MCF 10A (cell line): ENCODE results near the gene ADAM30. TPM values are rescaled to one million over a fixed set of nuclear protein-coding genes. Genes with fewer than 3 reads are reported as not detected.

Experiments used
- BruUV-seq: library from RNA; stranded (reverse); fragments of 400-500 nt; replicated peaks from 2 replicates; lab custom pipeline; 2021; lab: Mats Ljungman, UMichigan
- CTCF ChIA-PET: fragments of 300-600 bp; sonication (Branson Sonifier 250); formaldehyde crosslinking; extraction: SDS; loops from one replicate; lab custom pipeline; 2021; ENCODE audit warnings: antibody characterized with exemption, inconsistent platforms; lab: Yijun Ruan, JAX
- POLR2A ChIA-PET: fragments of 300-600, 350-650 bp; sonication (Branson Sonifier 250); formaldehyde crosslinking; extraction: SDS; loops from one replicate; lab custom pipeline; 2020; ENCODE audit warnings: antibody characterized with exemption, inconsistent platforms; lab: Yijun Ruan, JAX
- DNase-seq: peaks from one replicate; pipeline ENCODE4 v3.0.0-alpha.2; 2018; ENCODE audit not compliant: unreplicated experiment
- H3K27ac Mint-ChIP-seq: one replicate; pipeline ENCODE4 v1.8.0; 2022; ENCODE audit warnings: mild to moderate bottlenecking, low read depth, mixed read lengths; ENCODE audit not compliant: unreplicated experiment
- H3K27me3 Mint-ChIP-seq: one replicate; pipeline ENCODE4 v1.8.0; 2022; ENCODE audit warnings: mixed read lengths; ENCODE audit not compliant: insufficient read depth, unreplicated experiment
- H3K36me3 Mint-ChIP-seq: one replicate; pipeline ENCODE4 v1.8.0; 2022; ENCODE audit warnings: mild to moderate bottlenecking, moderate library complexity, mixed read lengths; ENCODE audit not compliant: insufficient read depth, unreplicated experiment
- H3K4me1 Mint-ChIP-seq: one replicate; pipeline ENCODE4 v1.8.0; 2022; ENCODE audit warnings: mixed read lengths; ENCODE audit not compliant: insufficient read depth, unreplicated experiment
- H3K4me3 Mint-ChIP-seq: one replicate; pipeline ENCODE4 v1.8.0; 2022; ENCODE audit warnings: mild to moderate bottlenecking, moderate library complexity, mixed read lengths; ENCODE audit not compliant: unreplicated experiment
- H3K9me3 Mint-ChIP-seq: one replicate; pipeline ENCODE4 v1.8.0; 2022; ENCODE audit warnings: mixed read lengths; ENCODE audit not compliant: unreplicated experiment
- intact Hi-C: fragments of 100-400 bp; cut with micrococcal nuclease; formaldehyde crosslinking; loops from 2 replicates; pipeline ENCODE4 v1.14.1; 2022
- total RNA-seq: library from RNA; stranded (reverse); gene quantifications from 2 replicates; pipeline ENCODE4 v1.2.3, GENCODE V29; 2022
- TF ChIP-seq, protein P1 (sequence below): fragments of 200-600 bp; IDR thresholded peaks from one replicate; pipeline ENCODE4 v1.8.0; 2022; ENCODE audit warnings: antibody characterized with exemption, mild to moderate bottlenecking; ENCODE audit not compliant: unreplicated experiment

Gene ADAM30
- total RNA-seq, 1 experiment from 2014 or later = not detected

- no peak for DNase-seq
- TF ChIP-seq, protein P1, sequence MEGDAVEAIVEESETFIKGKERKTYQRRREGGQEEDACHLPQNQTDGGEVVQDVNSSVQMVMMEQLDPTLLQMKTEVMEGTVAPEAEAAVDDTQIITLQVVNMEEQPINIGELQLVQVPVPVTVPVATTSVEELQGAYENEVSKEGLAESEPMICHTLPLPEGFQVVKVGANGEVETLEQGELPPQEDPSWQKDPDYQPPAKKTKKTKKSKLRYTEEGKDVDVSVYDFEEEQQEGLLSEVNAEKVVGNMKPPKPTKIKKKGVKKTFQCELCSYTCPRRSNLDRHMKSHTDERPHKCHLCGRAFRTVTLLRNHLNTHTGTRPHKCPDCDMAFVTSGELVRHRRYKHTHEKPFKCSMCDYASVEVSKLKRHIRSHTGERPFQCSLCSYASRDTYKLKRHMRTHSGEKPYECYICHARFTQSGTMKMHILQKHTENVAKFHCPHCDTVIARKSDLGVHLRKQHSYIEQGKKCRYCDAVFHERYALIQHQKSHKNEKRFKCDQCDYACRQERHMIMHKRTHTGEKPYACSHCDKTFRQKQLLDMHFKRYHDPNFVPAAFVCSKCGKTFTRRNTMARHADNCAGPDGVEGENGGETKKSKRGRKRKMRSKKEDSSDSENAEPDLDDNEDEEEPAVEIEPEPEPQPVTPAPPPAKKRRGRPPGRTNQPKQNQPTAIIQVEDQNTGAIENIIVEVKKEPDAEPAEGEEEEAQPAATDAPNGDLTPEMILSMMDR = no peak
- POLR2A ChIA-PET = no interaction called here
- H3K36me3 Mint-ChIP-seq = no peaks in the 10 kb centered on the region
- BruUV-seq = no TSS peak
- CTCF ChIA-PET = interaction anchor here (0.7 kb wide), 1 partner anchor 8 kb away, joined by 3 read pairs; no protein-coding TSS in a partner anchor
- peaks cover 20% of the 10 kb centered on the region for H3K27me3 Mint-ChIP-seq
- no peak overlapping the region for H3K4me3 Mint-ChIP-seq
- H3K9me3 Mint-ChIP-seq = no peaks in the 10 kb centered on the region
- no peak overlapping the region for H3K27ac Mint-ChIP-seq
- intact Hi-C loops = no loop called here
- no peaks in the 10 kb centered on the region for H3K4me1 Mint-ChIP-seq
These were observed 18.1 kb downstream of the ADAM30 start for GRCh38 chr1:119878171-119878570.

- H3K9me3 Mint-ChIP-seq = no peaks in the 10 kb centered on the region
- no TSS peak for BruUV-seq
- ChIA-PET CTCF (interaction anchor here (0.9 to 1.1 kb wide), 2 partner anchors 10 to 12 kb away, joined by 3 read pairs; no protein-coding TSS in a partner anchor), POLR2A (no interaction called here)
- DNase-seq = no peak
- no peaks in the 10 kb centered on the region for H3K36me3 Mint-ChIP-seq
- H3K4me3 Mint-ChIP-seq = no peak overlapping the region
- peaks cover 6% of the 10 kb centered on the region for H3K4me1 Mint-ChIP-seq
- intact Hi-C loops = loop anchor here (5.0 kb wide), 1 partner anchor 273 kb away; no protein-coding TSS in a partner anchor
- TF ChIP-seq, protein P1 = no peak
- H3K27me3 Mint-ChIP-seq = no peaks in the 10 kb centered on the region
- H3K27ac Mint-ChIP-seq = no peak overlapping the region
These were observed 22.1 kb downstream of the ADAM30 start for GRCh38 chr1:119874186-119874585.

DNA sequence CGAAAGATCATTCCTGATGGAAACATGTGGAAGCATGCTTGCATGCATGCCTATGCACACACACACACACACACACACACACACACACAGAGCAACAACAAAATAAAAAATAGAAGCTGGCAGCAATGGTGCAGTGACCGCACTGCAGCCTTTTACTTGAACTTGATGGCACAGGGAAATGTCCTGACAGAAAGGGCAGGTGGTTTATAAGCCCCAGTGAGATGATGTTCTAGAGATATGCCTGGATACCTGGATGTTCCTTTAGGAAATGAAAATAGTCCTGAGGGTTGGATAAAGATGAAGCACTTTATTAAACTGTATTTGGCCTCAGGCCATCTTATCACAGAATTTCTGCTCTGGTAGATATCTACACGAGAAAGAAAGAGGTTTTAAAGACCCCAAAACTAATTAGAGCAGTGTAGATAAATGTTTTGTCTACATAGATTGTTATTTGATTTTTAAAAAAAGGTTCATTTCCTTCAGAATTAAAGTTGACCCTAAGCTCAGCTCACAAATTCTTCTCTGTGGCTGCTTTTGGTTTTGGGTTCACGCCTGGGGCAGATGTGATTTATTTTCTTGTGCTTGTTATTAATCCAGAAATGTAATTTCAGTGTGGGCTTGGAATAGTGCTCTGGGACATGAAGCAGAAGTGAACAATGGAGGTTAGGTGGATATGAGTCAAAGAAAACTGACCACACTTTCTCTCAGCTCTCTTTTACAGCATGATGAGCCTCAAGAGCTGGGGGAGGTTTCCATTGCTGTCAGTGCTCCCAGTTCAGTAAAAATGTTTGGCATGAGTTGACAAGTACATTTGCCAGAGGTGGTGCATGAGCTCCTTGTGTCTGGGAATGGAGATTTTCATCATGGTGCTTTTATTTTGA, 22.9 kb downstream of the ADAM30 start:
- intact Hi-C loops = loop anchor here (5.0 kb wide), 1 partner anchor 274 kb away; no protein-coding TSS in a partner anchor
- CTCF ChIA-PET = interaction anchor here (0.9 to 1.3 kb wide), 4 partner anchors 11 to 267 kb away, joined by 3 to 5 read pairs (median 3); no protein-coding TSS in a partner anchor
- no peak overlapping the region for H3K4me3 Mint-ChIP-seq
- H3K36me3 Mint-ChIP-seq = no peaks in the 10 kb centered on the region
- H3K27me3 Mint-ChIP-seq = no peaks in the 10 kb centered on the region
- H3K27ac Mint-ChIP-seq = no peak overlapping the region
- no peaks in the 10 kb centered on the region for H3K9me3 Mint-ChIP-seq
- H3K4me1 Mint-ChIP-seq = peaks cover 6% of the 10 kb centered on the region
- no TSS peak for BruUV-seq
- POLR2A ChIA-PET = interaction anchor here (0.6 kb wide), 1 partner anchor 61 kb away, joined by 3 read pairs; no protein-coding TSS in a partner anchor
- peak; percentile 27 for DNase-seq
- TF ChIP-seq, protein P1 = no peak

DNA sequence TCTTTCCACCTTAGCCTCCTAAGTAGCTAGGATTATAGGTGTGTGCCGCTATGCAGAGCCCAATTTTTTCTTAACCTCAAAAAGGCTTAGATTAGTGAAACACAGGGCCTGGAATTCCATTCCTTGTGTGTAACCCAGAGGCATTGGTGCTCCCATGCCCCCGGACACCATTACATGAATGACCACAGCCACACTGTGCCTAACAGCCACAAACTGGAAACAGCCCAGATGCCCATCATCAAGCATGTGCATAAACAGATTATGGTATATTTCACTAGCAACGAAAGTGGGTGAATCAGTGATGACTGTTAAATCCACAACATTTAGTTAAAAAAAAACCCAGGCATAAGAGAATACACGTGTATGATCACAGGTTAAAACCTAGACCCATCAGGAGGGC, 24.4 kb downstream of the ADAM30 start:
- Mint-ChIP-seq H3K27ac (no peak overlapping the region), H3K4me1 (peaks cover 6% of the 10 kb centered on the region), H3K9me3 (no peaks in the 10 kb centered on the region), H3K27me3 (no peaks in the 10 kb centered on the region), H3K36me3 (no peaks in the 10 kb centered on the region), H3K4me3 (no peak overlapping the region)
- CTCF ChIA-PET = interaction anchor here (0.6 to 5.3 kb wide), 10 partner anchors 12 to 265 kb away, joined by 3 to 47 read pairs (median 3); no protein-coding TSS in a partner anchor
- POLR2A ChIA-PET = no interaction called here
- BruUV-seq = no TSS peak
- no peak for DNase-seq
- TF ChIP-seq, protein P1 = no peak
- intact Hi-C loops = loop anchor here (1.0 to 5.0 kb wide), 2 partner anchors 63 to 275 kb away; no protein-coding TSS in a partner anchor
